Kidney (tissue), 14 donors: ENCODE data around the gene TUBE1. TPM values are rescaled to one million over a fixed set of nuclear protein-coding genes. Genes with fewer than 3 reads are reported as not detected.

Experiments used
- DNase-seq, 5 donors: peaks; one replicate each; pipeline ENCODE4 v3.0.0-alpha.2; 2013 to 2020
- FAIRE-seq: peaks from 2 replicates; lab custom pipeline; 2012; peaks lifted over from hg19 to GRCh38; lab: Jason Lieb, UNC
- H3K27ac ChIP-seq, 2 donors: one replicate each; pipeline ENCODE4 v1.7.0; 2013; ENCODE audit warnings: low read depth in 2 of 2, low read length in 2 of 2, inconsistent platforms in 1 of 2
- H3K27me3 ChIP-seq: one replicate; pipeline ENCODE4 v1.7.1; 2013; ENCODE audit warnings: low read length, inconsistent platforms; ENCODE audit not compliant: control insufficient read depth, insufficient read depth
- H3K36me3 ChIP-seq, 3 donors: one replicate each; pipeline versions ENCODE4 v1.7.0 to v1.7.1; 2013; ENCODE audit warnings: low read length in 3 of 3, control low read depth in 1 of 3, inconsistent platforms in 1 of 3; ENCODE audit not compliant: insufficient read depth in 3 of 3, control insufficient read depth in 2 of 3
- H3K4me1 ChIP-seq, 3 donors: one replicate each; pipeline versions ENCODE4 v1.7.0 to v1.7.1; 2013; ENCODE audit warnings: low read length in 3 of 3, inconsistent platforms in 1 of 3, low read depth in 1 of 3; ENCODE audit not compliant: control insufficient read depth in 2 of 3, insufficient read depth in 2 of 3
- H3K4me3 ChIP-seq, 3 donors: one replicate each; pipeline versions ENCODE4 v1.7.0 to v1.8.1; 2013; ENCODE audit warnings: low read length in 3 of 3, control low read depth in 1 of 3, inconsistent platforms in 1 of 3
- H3K9ac ChIP-seq, 3 donors: one replicate each; pipeline versions ENCODE4 v1.7.0 to v1.7.1; 2013; ENCODE audit warnings: low read length in 3 of 3, control low read depth in 1 of 3, inconsistent platforms in 1 of 3
- H3K9me3 ChIP-seq, 3 donors: one replicate each; pipeline versions ENCODE4 v1.7.0 to v1.7.1; 2013; ENCODE audit warnings: low read length in 3 of 3, control low read depth in 1 of 3, inconsistent platforms in 1 of 3; ENCODE audit not compliant: control insufficient read depth in 2 of 3, insufficient read depth in 1 of 3
- intact Hi-C: fragments of 100-400 bp; cut with DNase I; formaldehyde crosslinking; loops from one replicate; pipeline ENCODE4 v1.11.1; 2022
- polyA plus RNA-seq: library from polyadenylated mRNA; stranded (reverse); fragments of 350-450 nt; fragmentation: Illumina TruSeq; extraction: RNeasy Lipid Tissue Mini Kit (QIAGEN cat#74804); gene quantifications from one replicate; pipeline ENCODE4 v1.2.3, GENCODE V29; 2014; ENCODE audit warnings: low read depth, low replicate concordance; ENCODE audit not compliant: insufficient read depth
- total RNA-seq: library from RNA; stranded (reverse); fragmentation: NEBNext Ultra II Directional; extraction: Animal tissue kit (Norgen Biotek cat#: 25700); gene quantifications from one replicate; pipeline ENCODE4 v1.2.1, GENCODE V29; 2021
- TF ChIP-seq, protein P1 (sequence below): IDR thresholded peaks from 3 replicates; pipeline ENCODE4 v1.5.1; 2012; ENCODE audit warnings: mild to moderate bottlenecking, moderate library complexity, borderline replicate concordance; ENCODE audit not compliant: insufficient read depth; ENCODE audit errors: extremely low read depth
- donor health status: control.
- donor health status: control.
- donor health status: control.
- donor health status: control.
- donor health status: control.
- donor health status: DM: yes; HTN: yes; CAD: no.
- donor health status: Normal renal cell carcinoma (clear cell type).

TUBE1 gene
- total and polyA plus RNA-seq, 2 donors from 2014 or later: 13.6 to 21.2 TPM

DNA sequence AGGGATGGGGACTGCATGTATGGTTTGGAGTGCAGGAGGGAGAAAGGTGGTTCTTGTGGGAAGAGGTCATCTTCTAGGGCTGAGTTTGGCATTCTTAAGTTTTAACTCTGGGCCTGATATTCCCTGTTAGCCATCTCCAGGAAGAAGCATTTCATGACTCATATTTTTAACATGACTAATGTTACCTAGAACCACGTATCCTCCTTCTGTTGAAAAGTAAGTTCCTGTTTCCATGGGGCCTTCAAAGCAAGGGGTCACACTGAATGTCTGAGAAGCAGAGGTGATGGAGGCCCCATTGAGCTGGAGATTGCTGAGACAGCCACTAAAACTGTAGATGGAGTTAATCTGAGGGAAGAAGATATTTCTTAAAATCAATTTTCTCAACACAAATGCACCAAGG, 30.3 kb upstream of the TUBE1 start:
- no peak overlapping the region for H3K9ac ChIP-seq
- TF ChIP-seq, protein P1, sequence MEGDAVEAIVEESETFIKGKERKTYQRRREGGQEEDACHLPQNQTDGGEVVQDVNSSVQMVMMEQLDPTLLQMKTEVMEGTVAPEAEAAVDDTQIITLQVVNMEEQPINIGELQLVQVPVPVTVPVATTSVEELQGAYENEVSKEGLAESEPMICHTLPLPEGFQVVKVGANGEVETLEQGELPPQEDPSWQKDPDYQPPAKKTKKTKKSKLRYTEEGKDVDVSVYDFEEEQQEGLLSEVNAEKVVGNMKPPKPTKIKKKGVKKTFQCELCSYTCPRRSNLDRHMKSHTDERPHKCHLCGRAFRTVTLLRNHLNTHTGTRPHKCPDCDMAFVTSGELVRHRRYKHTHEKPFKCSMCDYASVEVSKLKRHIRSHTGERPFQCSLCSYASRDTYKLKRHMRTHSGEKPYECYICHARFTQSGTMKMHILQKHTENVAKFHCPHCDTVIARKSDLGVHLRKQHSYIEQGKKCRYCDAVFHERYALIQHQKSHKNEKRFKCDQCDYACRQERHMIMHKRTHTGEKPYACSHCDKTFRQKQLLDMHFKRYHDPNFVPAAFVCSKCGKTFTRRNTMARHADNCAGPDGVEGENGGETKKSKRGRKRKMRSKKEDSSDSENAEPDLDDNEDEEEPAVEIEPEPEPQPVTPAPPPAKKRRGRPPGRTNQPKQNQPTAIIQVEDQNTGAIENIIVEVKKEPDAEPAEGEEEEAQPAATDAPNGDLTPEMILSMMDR: no peak
- no peak overlapping the region for H3K4me3 ChIP-seq
- no peak overlapping the region for H3K27ac ChIP-seq
- intact Hi-C loops: no loop called here
- H3K4me1 ChIP-seq: no peaks in the 10 kb centered on the region
- H3K27me3 ChIP-seq: no peaks in the 10 kb centered on the region
- peaks cover 0 to 4% (median 3%) of the 10 kb centered on the region in 3 donors for H3K36me3 ChIP-seq
- no peak for FAIRE-seq
- DNase-seq: no peak
- H3K9me3 ChIP-seq: no peaks in the 10 kb centered on the region

DNA sequence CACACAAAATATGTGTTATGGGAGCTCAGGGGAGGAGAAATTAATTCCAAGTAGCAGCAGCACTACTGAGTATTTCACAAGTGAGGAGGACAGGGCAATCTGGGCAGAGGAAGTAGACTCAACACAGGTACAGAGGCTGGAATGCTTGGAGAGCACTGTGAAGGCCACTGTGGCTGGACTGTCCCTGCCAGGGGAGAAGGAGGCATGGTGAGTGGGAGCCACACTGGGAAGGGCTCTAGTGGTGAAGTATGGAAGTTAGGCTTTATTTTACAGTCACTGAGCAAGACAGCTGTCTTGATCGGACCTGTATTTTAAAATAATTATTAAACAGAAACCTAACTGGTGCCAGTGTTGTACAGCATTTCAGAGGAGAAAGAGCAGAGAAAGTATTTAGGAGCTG, 28.9 kb upstream of the TUBE1 start:
- no peaks in the 10 kb centered on the region for H3K9me3 ChIP-seq
- DNase-seq (no peak), FAIRE-seq (no peak)
- no peak overlapping the region for H3K4me3 ChIP-seq
- TF ChIP-seq, protein P1: no peak
- no peak overlapping the region for H3K27ac ChIP-seq
- peaks cover 0 to 4% (median 3%) of the 10 kb centered on the region in 3 donors for H3K36me3 ChIP-seq
- H3K27me3 ChIP-seq: no peaks in the 10 kb centered on the region
- H3K9ac ChIP-seq: no peak overlapping the region
- intact Hi-C loops: no loop called here
- H3K4me1 ChIP-seq: no peaks in the 10 kb centered on the region

DNA sequence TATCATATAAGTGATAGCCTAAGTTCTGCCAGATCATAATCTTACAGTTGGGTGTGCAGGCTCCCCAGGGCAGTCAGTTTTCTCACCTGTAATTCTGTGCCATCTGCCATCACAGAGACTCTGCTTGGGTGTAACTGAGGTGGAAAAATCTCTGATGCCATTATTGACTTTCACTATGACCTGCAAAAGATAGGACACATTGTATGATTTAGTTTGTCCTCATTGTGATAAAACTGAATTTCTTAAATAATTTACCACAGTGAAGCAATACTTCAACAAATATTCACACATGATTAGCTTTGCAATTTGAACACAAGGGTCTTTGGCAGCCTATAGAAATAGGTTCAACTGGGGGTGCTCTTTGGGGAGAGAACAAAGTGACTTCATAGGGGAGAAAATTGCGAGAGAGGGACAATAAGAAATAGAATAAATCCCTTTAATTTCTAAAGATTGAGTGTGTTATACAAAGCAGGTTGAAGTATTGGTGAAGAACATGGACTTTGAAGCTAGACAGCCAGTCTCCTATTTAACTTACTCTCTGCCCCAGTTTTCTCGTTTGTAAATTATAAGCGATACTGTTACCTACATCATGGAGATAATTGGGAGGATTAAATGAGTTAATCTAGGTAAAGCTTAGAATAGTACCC, 27.4 kb upstream of the TUBE1 start:
- TF ChIP-seq, protein P1: no peak
- no peak for DNase-seq
- Histone ChIP-seq H3K4me3 (no peak overlapping the region), H3K9ac (no peak overlapping the region), H3K36me3 (peaks cover 0 to 4% (median 3%) of the 10 kb centered on the region in 3 donors), H3K9me3 (no peaks in the 10 kb centered on the region), H3K27me3 (no peaks in the 10 kb centered on the region), H3K4me1 (no peaks in the 10 kb centered on the region), H3K27ac (no peak overlapping the region)
- FAIRE-seq: no peak
- intact Hi-C loops: no loop called here
